Smooth muscle cell (in vitro differentiated cells): ENCODE results near the gene ATP10A. TPM values are rescaled to one million over a fixed set of nuclear protein-coding genes. Genes with fewer than 3 reads are reported as not detected.
A peak's percentile ranks its signal among the peaks of the same experiment; 100 is the strongest.
"Not testable (repeated sequence)": the region's sequence is repeated elsewhere in the genome, so short reads cannot be mapped to it uniquely, and the experiment has no call there.

Experiments used
- DNase-seq: peaks from one replicate; lab custom pipeline; 2025; ENCODE audit not compliant: unreplicated experiment; lab: John Stamatoyannopoulos, UW
- H2AFZ ChIP-seq: fragments of 200-600 bp; sonication (generic); 2 replicates; pipeline ENCODE4 v1.6.0; 2016; ENCODE audit warnings: antibody characterized with exemption, low read depth, mild to moderate bottlenecking
- H3F3A ChIP-seq: fragments of 200-600 bp; sonication (generic); 2 replicates; pipeline ENCODE4 v1.6.0; 2017; ENCODE audit warnings: antibody characterized with exemption, low read depth
- H3K27ac ChIP-seq: fragments of 200-600 bp; sonication (generic); 2 replicates; pipeline ENCODE4 v1.5.1; 2016; ENCODE audit warnings: low read depth, mild to moderate bottlenecking
- H3K27me3 ChIP-seq: fragments of 200-600 bp; sonication (generic); 2 replicates; pipeline ENCODE4 v1.6.1; 2016; ENCODE audit warnings: low read depth, mild to moderate bottlenecking
- H3K36me3 ChIP-seq: fragments of 200-600 bp; sonication (generic); 2 replicates; pipeline ENCODE4 v1.5.1; 2016; ENCODE audit warnings: low read depth
- H3K4me1 ChIP-seq: fragments of 200-600 bp; sonication (generic); 2 replicates; pipeline ENCODE4 v1.5.1; 2016; ENCODE audit warnings: low read depth
- H3K4me2 ChIP-seq: fragments of 200-600 bp; sonication (generic); 2 replicates; pipeline ENCODE4 v1.6.0; 2016; ENCODE audit warnings: mild to moderate bottlenecking
- H3K4me3 ChIP-seq: fragments of 200-600 bp; sonication (generic); 2 replicates; pipeline ENCODE4 v1.5.1; 2016; ENCODE audit warnings: mild to moderate bottlenecking
- H3K79me2 ChIP-seq: fragments of 200-600 bp; sonication (generic); 2 replicates; pipeline ENCODE4 v1.6.0; 2016; ENCODE audit warnings: low read depth, mild to moderate bottlenecking
- H3K9ac ChIP-seq: fragments of 200-600 bp; sonication (generic); 2 replicates; pipeline ENCODE4 v1.6.0; 2016; ENCODE audit warnings: low read depth
- H3K9me3 ChIP-seq: fragments of 200-600 bp; sonication (generic); replicated peaks from 2 replicates; pipeline ENCODE4 v1.5.1; 2016; ENCODE audit warnings: low read depth
- H4K20me1 ChIP-seq: fragments of 200-600 bp; sonication (generic); 2 replicates; pipeline ENCODE4 v1.6.0; 2016; ENCODE audit warnings: low read depth
- WGBS: methylation state at CpG from one replicate; pipeline ENCODE4 v1.1.7; 2016; ENCODE audit warnings: low lambda C conversion rate; 5-methylcytosine and 5-hydroxymethylcytosine counted together
- polyA plus RNA-seq: library from polyadenylated mRNA; unstranded; fragments of >200 nt; fragmentation: Nextera tagmentation; extraction: Ambion mirVana; gene quantifications from 2 replicates; pipeline ENCODE4 v1.2.1, GENCODE V29; 2016
- total RNA-seq: library from RNA; depleted of rRNA; stranded (reverse); fragments of >200 nt; gene quantifications from 2 replicates; pipeline ENCODE4 v1.2.3, GENCODE V29; 2014
- TF ChIP-seq, protein P1 (sequence below): fragments of 200-600 bp; sonication (generic); IDR thresholded peaks from 2 replicates; pipeline ENCODE4 v1.5.1; 2017; ENCODE audit warnings: borderline replicate concordance, mild to moderate bottlenecking, antibody characterized with exemption; ENCODE audit not compliant: insufficient read depth, poor library complexity, severe bottlenecking

Gene ATP10A
- total and polyA plus RNA-seq, 2 experiments from 2014 or later = 10.6 to 12.3 TPM

- TF ChIP-seq, protein P1, sequence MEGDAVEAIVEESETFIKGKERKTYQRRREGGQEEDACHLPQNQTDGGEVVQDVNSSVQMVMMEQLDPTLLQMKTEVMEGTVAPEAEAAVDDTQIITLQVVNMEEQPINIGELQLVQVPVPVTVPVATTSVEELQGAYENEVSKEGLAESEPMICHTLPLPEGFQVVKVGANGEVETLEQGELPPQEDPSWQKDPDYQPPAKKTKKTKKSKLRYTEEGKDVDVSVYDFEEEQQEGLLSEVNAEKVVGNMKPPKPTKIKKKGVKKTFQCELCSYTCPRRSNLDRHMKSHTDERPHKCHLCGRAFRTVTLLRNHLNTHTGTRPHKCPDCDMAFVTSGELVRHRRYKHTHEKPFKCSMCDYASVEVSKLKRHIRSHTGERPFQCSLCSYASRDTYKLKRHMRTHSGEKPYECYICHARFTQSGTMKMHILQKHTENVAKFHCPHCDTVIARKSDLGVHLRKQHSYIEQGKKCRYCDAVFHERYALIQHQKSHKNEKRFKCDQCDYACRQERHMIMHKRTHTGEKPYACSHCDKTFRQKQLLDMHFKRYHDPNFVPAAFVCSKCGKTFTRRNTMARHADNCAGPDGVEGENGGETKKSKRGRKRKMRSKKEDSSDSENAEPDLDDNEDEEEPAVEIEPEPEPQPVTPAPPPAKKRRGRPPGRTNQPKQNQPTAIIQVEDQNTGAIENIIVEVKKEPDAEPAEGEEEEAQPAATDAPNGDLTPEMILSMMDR = no peak
- no peak overlapping the region for H3K4me3 ChIP-seq
- no peaks in the 10 kb centered on the region for H3K79me2 ChIP-seq
- no peak overlapping the region for H2AFZ ChIP-seq
- H3K36me3 ChIP-seq = no peaks in the 10 kb centered on the region
- WGBS = 49% methylated on average over 5 of the region's 5 CpGs
- H3K9me3 ChIP-seq = no peaks in the 10 kb centered on the region
- peak overlapping the region; percentile 0 for H3K9ac ChIP-seq
- peak overlapping the region; percentile 81 for H3K27ac ChIP-seq
- H4K20me1 ChIP-seq = no peaks in the 10 kb centered on the region
- H3K27me3 ChIP-seq = no peaks in the 10 kb centered on the region
- H3K4me2 ChIP-seq = peak overlapping the region; percentile 32
- peaks cover 8% of the 10 kb centered on the region for H3K4me1 ChIP-seq
- DNase-seq = no peak
- H3F3A ChIP-seq = peaks cover 6% of the 10 kb centered on the region
Observed at GRCh38 chr15:25884370-25884769, 21.2 kb upstream of the ATP10A start.

DNA sequence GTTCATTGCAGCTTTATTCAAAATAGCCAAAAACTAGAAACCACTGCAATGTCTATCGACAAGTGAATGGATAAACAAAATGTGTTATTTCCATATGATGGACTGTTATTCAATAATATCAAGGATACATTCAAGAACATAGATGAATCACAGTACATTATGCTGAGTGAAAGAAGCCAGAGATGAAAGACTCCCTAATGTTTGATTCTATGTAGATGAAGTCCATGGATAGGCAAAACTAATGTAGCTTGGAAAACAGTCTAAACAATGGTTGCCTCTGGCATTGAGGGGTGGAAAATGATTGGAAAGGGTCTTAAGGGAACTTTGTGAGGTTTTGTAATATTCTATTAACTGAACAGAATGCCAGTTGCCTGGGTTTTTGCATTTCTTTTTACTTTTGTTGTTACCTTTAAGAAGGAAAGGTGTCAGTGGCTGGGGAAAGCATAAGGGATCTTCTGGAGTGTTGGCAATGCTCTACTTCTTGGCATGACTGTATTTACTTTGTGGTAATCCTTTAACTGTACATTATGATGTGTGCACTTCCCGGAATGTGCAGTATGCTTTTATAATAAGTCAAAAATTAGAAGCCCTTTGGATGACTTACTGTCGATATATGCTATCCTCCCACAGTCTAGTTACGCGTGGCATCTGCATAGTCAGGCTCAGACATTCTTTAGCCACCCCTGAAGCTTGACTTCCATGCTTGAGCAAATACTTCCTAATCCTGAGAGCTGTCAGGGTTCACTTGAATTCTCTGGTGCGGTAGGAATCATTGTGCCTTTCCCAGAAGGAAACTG is 20.5 kb upstream of the ATP10A start:
- WGBS = 28% methylated on average over 6 of the region's 6 CpGs
- TF ChIP-seq, protein P1 = no peak
- DNase-seq = no peak
- H3K27me3 ChIP-seq = no peaks in the 10 kb centered on the region
- H3K27ac ChIP-seq = peak overlapping the region; percentile 81
- H3K9me3 ChIP-seq = no peaks in the 10 kb centered on the region
- no peak overlapping the region for H2AFZ ChIP-seq
- H3K4me3 ChIP-seq = no peak overlapping the region
- peak overlapping the region; percentile 55 for H3K4me2 ChIP-seq
- H3K36me3 ChIP-seq = no peaks in the 10 kb centered on the region
- no peaks in the 10 kb centered on the region for H4K20me1 ChIP-seq
- peaks cover 6% of the 10 kb centered on the region for H3F3A ChIP-seq
- H3K79me2 ChIP-seq = no peaks in the 10 kb centered on the region
- H3K4me1 ChIP-seq = peaks cover 8% of the 10 kb centered on the region
- H3K9ac ChIP-seq = peak overlapping the region; percentile 19

GRCh38 chr15:25882466-25882865 is 19.3 kb upstream of the ATP10A start:
- Histone ChIP-seq H2AFZ (no peak overlapping the region), H3K79me2 (no peaks in the 10 kb centered on the region)
- WGBS = 81% methylated on average over 2 of the region's 2 CpGs

GRCh38 chr15:25880877-25881276 is 17.8 kb upstream of the ATP10A start:
- H4K20me1 ChIP-seq, H3K79me2 ChIP-seq, H3F3A ChIP-seq, H3K4me3 ChIP-seq, DNase-seq, H3K27ac ChIP-seq, H3K4me2 ChIP-seq, H3K27me3 ChIP-seq, H3K9ac ChIP-seq, H3K9me3 ChIP-seq, H2AFZ ChIP-seq, H3K4me1 ChIP-seq, H3K36me3 ChIP-seq: not testable (repeated sequence)
- 94% methylated on average over 6 of the region's 6 CpGs for WGBS

More at GRCh38 chr15:25882466-25882865, 19.3 kb upstream of the ATP10A start:
- Histone ChIP-seq H3K9ac (no peak overlapping the region), H3K4me2 (no peak overlapping the region), H3K27me3 (no peaks in the 10 kb centered on the region), H3F3A (peaks cover 6% of the 10 kb centered on the region), H3K9me3 (no peaks in the 10 kb centered on the region), H3K4me3 (no peak overlapping the region), H3K4me1 (peaks cover 8% of the 10 kb centered on the region), H4K20me1 (no peaks in the 10 kb centered on the region), H3K27ac (no peak overlapping the region), H3K36me3 (no peaks in the 10 kb centered on the region)
- TF ChIP-seq, protein P1 = no peak
- no peak for DNase-seq
